NCI-H128 (cell line): ENCODE results near the gene LINGO1.

Source experiments
- DNase-seq: peaks from one replicate; lab custom pipeline; 2025; ENCODE audit not compliant: unreplicated experiment; lab: John Stamatoyannopoulos, UW

LINGO1 gene

GRCh38 chr15:77632534-77633133, at the start of gene LINGO1:
TSS of gene LINGO1 (minus strand) at chr15:77632912. CDS start at chr15:77632315, 597 bp downstream.
- DNase-seq: no peak

DNA sequence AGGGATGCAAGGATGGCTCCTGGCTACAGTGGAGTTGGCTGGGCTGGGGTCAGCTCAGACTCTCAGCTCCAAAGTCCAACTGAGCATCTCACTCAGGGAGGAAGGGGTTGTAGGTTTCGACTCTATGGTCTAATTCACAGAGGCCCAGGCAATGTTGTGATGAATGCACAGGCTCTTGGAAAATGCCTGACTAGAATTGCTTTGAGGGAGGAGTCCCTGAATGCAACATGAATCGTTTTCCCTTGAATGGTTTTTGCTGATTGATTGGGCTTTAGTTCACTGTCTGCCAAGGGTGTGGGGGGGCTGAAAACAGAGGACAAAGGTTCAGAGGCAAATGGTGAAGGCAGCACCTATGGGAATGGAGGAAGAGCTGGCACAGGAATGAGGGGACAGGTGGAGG, 48.6 kb upstream of the LINGO1 start:
- DNase-seq: no peak

GRCh38 chr15:77676569-77677375, 44.1 kb upstream of the LINGO1 start:
- no peak for DNase-seq

DNA sequence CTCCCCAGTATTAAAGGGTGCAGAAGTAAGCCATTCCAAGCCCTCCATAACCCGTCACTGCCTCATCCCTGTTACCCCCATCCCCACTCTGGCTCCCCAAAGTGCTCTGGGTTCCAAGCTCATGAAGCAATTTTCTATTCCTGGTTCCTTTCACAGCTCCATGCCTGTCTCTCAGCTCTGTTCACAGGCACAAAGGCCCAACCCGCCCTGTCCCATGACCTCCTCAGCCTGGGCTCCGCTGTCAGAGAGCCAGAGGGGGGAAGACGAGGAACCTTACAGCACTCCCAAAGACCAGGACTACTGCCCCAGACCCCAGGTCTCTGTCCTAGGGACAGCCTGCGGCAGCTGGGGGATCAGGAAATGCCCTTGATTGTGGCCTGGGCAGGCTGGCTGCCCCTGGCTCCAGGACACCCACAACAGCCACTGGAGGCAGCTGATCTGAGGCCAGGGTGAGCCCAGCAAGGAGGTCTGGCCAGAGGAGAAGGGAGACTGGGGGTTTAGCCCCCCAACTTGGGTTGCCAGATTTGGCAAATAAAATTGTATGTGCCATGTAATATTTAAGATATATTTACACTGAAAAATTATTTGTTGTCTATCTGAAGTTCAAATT, 43.2 kb upstream of the LINGO1 start:
- no peak for DNase-seq

GRCh38 chr15:77674327-77674726, 41.6 kb upstream of the LINGO1 start:
- no peak for DNase-seq

- DNase-seq: no peak
These were observed 41.2 kb upstream of the LINGO1 start for GRCh38 chr15:77673866-77674265.

GRCh38 chr15:77672135-77672534, 39.4 kb upstream of the LINGO1 start:
- DNase-seq: no peak

- DNase-seq: no peak
These were observed 38.8 kb upstream of the LINGO1 start for GRCh38 chr15:77671362-77672056.

DNA sequence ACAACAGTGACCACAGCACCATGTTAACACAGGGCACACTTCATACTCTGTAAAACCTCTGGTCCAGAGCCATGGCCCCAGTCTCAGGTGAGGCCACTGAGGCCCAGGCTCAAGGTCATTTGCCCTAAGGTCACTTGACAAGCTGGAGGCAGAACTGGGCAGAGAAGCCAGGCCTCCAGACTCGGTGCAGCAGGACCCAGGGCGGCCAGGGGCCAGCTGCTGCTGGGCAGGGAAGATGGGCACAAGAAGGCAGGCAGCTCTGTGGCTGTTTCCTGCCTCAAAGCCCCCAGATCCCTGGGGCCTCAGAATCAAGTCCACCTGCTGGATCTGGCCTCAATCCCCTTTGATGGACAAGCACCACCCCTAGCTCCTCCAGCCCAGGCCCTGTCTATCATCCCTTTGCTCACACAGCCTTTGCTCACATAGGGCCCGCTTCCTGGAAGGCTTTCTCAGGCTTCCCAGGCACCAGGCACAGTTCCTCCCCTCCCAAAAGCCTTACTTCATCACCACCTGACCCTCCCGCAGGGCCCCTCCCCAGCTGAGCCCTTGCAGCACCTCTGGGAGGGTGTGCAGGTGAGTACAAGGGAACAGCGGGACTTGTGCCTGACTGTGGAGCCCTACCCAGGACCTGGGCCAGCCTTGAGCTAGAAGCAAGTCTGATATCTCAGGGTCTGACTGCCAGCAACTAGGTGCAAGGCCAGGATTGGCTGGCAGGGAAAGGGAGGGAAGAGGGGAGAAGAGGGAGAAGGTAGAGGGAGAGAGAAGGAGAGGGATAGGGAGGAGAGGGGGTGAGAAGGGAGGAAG, 38.0 kb upstream of the LINGO1 start:
- no peak for DNase-seq

DNA sequence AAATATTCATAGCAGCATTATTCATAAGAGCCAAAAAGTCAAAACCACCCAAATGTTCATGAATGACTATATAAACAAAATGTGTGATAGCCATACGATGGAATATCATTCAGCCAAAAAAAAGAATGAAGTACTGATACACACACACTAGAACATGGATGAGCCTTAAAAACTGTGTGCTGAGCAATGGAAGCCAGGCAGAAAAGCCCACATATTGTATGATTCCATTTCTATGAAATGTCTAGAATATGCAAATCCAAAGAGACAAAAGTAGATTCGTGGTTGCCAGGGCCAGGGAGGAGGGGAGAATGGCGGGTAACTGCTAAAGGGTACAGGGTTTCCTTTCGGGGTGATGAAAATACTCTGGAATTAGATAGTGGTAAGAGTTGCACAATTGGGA, 37.2 kb upstream of the LINGO1 start:
- DNase-seq: no peak

- no peak for DNase-seq
These were observed 34.9 kb upstream of the LINGO1 start for GRCh38 chr15:77667338-77668234.

DNA sequence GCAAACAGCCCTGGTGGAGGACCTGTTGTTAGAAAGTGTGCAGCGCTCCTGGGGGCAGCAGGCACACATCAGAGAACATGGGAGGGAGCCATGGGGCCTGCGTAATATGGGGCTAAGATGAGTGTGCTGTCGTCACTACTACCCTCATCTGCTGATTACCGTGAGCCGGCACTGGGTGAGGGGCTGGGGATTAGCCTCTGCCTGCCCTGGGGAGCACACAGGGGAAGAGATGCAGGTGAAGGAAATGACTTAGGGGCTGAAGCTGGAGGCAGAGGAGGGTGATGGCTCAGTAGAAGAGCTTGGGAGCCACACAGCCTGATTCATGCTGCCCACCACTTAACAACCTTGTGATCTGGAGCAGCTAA, 33.6 kb upstream of the LINGO1 start:
- no peak for DNase-seq

- DNase-seq: no peak
These were observed 33.0 kb upstream of the LINGO1 start for GRCh38 chr15:77665530-77666295.

DNA sequence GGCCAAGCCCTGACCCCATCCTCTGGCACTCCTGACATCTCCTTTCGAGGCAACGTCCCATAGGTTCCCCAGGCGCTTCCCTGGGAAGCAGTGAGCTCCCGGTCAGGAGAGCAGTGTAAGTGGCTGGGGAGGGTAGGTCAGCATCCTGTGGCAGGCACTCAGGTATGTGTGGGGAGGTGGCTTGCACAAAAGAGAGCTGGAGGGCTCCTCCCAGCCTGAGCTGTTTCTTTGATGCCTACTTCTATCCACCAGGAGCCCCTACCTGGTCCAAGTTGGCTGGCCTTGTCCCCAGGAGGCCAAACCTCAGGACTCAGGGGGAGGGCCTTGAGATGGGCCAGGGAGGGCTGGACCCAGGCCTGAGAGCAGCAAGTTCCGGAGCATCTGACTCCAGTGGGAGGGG, 31.7 kb upstream of the LINGO1 start:
- no peak for DNase-seq

- DNase-seq: no peak
These were observed 30.5 kb upstream of the LINGO1 start for GRCh38 chr15:77663256-77663655.

DNA sequence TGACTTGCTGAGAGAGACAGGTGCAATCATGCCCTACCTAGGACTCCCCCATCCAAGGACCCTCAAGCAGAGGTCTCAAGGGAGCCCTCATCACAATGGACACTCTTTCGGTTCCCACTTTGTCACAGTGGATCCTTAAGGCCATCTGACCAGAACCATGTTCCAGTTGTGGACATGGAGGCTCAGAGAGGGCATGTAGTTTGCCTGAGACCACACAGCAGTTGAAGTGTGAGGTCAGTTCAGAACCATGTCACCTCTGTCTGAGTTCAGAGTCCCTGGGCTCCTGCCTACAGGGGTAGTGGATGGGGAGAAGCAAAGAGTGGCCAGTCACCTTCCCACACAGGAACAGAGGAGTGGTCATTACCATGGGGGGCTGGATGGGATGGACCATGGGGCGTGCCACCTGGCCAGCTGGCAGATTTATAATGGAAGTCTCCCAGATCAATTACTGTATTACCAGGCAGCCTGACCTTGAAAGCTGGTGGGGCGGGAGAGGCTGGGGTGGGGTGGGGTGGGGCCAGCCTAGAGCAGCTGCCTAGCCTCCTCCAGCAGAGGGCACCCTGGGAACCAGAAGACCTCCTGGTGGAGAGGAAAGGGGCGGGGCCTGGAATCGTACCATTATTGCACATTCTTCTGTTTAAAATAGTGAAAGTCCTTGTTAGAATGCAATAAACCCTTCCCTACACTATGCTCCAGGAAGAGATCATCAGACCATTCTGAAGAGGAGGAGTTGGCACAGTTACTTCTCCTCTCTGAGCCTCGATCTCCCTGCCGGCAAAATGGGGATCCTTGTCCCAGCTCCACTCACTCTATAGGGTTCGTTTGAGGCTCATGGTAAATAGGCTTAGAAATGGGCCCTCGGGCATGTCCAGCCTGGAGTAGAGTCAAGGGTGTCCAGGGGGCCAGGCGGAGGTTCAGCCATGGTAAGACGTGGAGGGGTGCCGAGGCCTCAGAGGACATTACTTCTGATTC, 26.9 kb upstream of the LINGO1 start:
- no peak for DNase-seq

DNA sequence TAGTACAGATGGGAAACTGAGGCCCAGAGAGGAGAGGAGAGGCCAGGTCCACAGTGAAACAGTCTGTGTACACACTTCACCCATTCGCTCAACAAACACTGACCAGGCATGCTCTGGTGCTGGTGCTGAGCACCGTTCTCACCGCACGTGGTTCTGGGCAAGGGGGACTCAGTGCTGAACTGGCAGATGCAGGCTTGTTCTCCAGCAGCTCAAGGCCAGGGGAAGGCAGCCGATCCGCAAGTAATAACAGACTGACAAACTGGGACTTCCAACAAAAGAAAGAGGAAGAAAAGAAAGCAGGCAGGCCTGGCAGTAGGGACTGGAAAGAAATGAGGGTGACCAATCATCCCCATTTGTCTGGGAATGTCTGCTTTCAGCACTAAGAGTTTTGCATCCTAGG, 25.6 kb upstream of the LINGO1 start:
- no peak for DNase-seq

DNA sequence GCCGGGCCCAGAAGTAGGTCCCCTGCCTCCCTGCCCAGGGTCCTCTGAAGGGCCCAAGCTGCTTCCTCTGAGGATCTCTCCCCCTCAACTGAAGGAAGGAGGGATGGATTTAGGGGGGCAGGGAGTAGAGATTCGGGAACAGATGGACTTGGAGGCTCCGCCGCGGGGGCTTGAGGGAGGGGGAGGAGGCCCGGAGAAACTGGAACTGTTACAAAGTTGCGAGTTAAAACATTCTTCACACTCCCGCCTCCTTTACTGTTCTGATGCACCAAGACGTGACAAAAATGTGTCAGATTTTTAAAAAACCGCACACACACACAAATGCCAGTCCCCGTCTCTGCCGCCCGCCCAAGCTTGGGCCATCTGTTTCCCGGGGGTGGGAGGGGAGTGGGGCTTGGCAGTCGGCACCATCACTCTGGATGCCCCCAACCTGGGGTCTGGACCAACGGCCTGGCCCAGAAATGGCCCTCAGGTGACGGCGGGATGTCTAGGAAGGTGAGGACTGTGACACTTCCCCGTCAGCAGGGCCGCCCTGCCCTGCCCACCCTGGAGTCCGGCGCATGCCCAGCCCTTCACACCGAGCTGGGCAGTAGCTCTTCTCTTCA, 25.0 kb upstream of the LINGO1 start:
- no peak for DNase-seq
